COLO829 (cell line): ENCODE measurements around the gene PDZRN3.

Experiments
- DNase-seq: peaks from one replicate; pipeline ENCODE4 v3.0.0; 2012; ENCODE audit warnings: low spot score

Gene PDZRN3

DNA sequence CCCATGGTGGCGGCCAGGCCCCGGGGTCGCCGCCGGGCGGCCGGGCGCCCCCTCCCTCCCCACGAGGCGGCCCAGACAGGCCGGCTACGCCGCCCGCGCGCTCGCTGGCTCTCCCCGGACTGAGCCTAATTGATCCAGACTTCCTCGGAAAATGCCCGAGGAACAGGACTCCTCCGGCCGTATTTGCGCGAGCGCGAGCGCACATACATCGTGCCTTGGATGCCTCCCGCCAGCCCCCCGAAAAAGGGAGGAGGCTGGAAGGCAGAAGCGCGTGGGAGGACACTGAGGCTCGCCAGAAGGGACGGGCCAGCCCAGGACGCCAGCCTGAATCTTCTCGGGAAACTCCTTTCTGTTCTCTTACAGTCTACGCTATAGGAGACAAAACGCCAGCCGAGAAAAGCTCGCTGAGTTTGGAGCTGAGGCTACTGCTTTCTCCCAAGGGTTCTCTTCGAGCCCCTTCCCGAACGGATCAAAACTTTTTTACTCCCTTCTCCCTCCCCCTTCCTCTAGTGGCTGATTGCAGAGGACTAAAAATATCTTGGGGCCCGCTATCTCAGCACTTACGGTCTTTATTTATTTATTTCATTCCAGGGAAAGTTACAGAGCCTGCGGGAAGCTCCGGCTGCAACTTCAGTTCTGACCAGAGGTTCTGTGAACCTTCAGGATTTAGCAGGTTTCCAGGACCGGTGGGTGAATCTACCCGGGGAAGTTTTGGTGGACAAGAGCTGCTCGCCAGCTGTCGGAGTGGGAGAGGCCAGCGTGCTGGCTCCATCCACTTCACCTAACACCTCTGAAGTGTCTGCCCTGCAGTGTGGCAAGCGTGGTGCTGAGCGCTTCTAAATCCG, at the start of gene PDZRN3:
Gene PDZRN3 (minus strand): TSS at position 121 of the 845 bp plus-strand sequence.
- DNase-seq, result peak; percentile 60

DNA sequence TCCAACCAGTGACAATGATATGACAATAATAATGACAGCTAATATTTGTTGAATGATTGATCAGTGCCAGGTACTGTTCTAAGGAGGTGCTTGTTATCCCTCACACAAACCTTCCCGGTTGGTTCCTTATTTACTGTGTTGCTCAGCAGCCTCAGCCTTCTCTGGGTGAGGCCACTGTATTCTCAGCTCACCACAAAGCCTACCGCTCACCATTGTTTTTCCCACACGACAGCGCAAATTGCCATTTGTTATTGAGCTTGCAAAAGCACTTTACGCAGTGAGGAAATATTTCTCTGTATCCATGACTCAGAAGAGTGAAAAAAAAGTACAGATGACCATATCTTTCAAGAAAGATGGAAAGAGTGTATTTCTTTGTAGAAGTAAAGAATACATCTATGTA, 49.5 kb upstream of the PDZRN3 start:
- no peak for DNase-seq

DNA sequence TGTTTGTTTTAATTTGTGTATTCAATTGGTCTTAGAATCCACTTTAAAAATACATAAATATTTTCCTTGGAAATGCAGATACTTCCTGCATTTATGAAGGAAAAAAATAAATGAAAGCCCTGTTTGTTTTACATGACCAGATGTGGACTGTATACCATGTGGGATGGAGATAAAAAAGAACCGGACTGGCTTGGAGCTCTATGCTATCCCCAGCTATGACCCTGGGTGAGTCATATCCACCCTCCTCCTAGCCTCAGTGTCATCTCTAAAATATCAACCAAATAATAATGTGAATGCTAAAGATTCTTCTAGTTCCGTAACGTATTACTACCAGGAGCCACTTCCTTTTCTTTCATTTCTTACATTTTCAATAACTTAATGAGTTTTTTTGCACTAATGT, 44.5 kb upstream of the PDZRN3 start:
- DNase-seq, result peak; percentile 89

DNA sequence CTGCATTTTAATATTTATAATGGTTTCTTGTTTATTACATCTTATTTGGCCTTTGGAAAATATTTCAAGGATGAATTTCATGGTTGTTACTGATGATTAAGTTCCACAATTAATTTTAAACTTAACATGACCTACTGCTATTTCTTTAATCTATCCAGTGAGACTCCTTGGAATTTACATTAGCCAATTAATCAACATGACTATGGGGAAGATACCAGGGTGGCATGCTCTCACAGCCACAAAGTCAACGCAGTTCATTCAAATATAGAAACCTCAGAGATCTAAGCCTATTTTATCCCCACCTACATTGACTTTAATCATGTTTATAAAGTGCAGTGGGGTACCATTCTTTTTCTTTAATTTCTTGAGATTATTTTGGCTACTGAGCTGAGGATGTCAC, 43.6 kb upstream of the PDZRN3 start:
- no peak for DNase-seq

DNA sequence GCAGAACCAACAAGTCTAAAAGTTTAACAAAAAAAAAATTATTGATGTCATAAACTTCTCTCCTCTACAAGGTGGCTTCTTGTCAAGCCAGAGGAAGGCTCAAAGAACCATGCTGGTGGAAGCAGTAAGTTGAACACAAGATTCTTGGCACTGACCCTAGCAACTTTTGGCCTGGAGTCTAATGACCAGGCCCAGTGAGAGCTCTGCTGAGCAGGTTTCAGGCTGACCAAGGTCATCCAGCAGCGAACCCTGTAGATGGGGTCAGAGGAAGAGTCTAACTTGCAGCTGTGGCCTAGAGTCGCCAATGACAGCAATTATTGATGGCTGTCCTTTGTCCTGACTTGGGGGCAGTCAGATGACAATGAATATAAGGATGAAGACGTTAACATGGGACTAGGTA, 43.1 kb upstream of the PDZRN3 start:
- no peak for DNase-seq

DNA sequence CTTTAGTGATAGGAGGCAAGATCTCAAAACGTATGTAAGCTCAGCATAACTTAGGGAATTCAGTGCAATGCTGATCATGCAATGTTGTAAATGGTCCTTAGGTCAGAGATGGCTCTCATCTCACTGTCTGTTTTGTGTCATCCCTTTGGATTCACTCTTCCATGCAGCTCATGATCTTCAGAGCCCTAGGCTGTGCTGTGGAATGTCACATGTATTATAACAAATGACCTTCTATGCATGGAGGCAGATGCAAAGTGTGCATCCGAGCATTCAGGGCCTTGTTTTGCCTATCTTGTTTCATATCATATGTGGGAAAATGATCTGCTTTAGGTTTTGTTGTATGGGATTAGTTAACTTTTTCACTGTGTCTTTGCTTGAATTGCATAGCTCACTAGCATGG, 40.5 kb upstream of the PDZRN3 start:
- DNase-seq, result no peak

DNA sequence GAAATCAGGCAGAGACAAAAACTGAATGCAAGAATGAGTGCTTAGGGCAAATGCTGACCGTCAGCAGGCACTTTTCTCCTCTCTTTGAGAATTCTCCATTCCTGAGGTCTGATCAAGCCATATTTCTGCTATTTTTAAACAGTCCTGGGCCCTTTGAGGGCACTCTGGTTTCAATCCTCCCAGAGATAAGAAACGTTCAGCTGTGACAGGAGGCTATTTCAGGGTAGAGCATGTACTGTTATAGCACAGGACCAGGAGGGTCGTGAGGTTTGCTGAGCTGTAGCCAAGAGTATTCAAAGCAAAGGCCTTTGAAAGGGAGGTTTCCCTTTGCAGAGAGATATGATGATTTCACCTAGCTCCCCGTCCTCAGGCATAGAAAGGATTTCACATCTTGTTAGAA, 39.6 kb upstream of the PDZRN3 start:
- DNase-seq, result no peak

DNA sequence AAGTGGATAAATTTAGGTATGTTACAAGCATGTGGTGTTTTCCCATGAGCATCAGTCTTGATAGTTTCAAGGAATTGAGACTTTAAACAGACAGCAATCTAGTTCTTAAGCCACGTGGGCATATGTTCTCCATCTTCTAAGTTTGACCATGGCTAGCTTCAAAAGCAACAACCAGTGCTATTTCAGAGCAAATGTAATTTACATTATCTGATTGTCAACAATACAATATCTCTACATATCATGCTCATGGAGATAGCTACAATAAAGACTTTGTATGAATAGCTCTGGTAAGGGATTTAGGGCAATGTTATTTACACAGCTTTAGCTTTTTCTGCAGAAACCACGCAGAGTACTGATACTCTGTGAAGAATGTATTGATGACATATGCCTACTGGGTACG, 38.8 kb upstream of the PDZRN3 start:
- DNase-seq, result no peak

DNA sequence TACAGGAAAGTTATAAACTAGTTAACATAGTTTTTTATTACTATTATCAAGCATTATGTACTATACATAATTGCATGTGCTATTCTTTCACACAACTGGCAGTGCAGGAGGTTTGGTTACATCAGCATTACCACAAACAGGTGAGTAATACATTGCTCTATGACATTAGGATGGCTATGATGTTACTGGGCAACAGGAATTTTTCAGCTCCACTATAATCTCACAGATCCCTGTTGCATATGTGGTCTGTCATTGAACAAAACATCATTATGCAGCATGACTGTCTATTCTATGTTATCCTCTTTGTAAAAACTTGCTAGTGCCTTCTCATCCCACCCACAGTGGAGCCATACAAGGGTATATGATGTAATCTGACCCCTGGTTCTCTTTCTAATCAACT, 36.5 kb upstream of the PDZRN3 start:
- peak; percentile 35 for DNase-seq

DNA sequence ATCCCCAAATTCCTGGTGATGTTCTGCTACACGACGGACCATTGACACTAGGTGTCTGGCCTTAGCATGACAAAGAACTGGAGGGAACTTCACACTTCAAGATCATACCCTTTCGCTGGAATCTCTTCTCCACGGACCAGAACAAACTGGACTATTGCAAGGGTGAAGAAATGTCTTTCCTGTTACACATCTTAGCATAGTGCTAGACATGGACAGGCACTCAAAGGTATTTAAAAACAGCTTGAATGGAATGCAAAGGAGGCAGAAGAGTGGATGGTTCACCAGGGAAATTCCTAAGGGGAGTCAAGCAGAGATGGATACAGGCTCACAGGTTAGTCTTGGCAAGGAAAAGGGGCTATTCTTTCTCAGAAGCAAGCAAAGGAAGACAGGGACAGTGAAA, 33.5 kb upstream of the PDZRN3 start:
- DNase-seq, result no peak

DNA sequence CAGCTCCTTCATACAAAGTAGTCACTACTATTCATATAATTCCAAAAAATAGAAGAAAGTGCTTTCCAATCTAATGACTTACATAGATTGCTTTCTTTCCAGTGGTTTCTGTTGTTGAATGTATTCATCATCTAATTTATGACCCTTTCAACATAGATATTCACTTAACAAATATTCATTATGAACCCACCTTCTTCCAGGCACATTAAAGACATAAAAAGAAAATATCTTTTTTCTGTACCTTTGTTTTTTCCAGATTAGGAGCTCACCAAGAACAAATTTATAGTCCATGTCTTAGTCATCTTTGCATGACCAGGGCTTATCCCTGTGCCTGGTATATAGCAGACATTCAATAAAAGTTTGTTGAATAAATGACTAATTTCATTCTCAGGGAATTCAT, 32.4 kb upstream of the PDZRN3 start:
- no peak for DNase-seq

DNA sequence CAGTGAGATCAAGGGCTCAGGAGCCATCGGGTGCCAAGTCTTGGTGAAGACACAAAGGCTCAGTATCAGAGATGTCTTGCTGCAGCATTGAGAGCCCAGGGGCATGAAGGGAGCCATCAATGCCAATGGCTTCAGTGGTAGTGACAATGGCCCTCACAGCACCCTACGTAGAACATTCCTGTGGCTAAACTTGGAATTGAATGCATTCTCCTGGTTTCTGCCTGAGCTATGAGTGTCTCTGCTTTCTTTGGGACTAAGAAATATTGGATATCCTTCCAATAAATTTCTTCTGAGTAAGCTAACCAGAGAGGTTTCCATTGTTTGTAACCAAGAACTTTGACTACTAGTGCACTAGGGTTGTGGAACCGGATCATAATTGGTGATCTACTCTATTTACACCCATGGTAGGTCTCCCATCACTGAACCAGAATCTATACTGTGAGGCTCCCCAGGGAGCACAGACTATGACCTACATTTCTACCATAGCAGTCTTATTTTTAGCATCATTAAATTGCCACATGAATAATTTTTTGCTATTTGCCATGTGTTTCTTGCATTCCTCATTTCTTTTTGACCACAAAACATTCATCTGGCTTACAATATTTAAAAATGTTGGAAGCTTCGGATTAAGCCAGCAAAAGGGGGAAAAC, 31.6 kb upstream of the PDZRN3 start:
- DNase-seq, result no peak

DNA sequence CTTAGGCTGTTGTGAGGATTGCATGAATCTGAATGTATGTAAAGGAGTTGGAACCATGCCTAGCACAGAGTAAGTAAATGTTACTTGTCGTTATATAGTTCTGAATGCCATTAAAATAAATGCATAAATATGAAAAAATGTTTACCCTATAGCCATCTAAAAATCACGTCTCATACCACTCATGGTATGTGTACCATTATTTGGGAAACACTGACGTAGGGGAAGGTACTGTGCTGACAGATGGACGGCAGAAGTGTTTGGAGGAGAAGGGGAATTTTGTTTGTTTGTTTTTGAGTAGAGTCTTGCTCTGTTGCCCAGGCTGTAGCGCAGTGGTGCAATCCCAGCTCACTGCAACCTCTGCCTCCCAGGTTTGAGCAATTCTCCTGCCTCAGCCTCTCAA, 30.5 kb upstream of the PDZRN3 start:
- DNase-seq, result no peak

DNA sequence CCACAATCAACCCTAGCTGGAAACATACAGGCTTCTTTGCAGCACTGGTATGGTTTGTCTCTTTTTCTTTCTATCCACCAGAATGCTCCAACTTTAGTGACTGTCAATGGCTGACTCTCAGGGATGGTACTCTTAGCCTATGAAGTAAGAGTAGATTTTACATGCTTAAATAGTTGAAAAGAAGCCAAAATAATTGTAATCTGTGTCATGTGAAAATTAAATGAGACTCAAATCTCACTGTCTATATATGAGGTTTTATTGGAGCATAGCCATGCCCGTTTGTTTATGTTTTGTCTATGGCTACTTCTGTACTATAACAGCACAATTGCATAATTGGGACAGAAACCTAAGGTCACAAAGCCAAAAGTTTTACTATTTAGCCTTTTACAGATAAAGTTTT, 29.1 kb upstream of the PDZRN3 start:
- no peak for DNase-seq

DNA sequence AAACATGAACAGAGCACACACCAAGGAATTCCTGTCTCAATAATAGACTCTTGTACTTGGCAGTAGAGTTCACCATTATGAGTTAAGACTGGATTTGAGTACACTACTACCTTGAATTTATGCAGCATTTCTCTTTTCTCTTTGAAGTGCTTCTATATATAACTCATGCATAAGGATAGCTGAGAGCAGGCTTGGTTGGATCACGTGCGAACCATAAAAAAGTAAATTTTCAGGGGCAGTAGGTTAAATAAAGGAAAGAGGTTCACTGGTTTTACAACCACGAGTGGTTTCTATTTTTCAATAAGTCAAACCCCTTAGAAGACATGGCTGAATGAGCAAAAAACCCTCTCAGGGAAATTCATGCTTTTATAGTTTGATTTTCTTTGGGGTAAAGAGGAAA, 28.6 kb upstream of the PDZRN3 start:
- no peak for DNase-seq

DNA sequence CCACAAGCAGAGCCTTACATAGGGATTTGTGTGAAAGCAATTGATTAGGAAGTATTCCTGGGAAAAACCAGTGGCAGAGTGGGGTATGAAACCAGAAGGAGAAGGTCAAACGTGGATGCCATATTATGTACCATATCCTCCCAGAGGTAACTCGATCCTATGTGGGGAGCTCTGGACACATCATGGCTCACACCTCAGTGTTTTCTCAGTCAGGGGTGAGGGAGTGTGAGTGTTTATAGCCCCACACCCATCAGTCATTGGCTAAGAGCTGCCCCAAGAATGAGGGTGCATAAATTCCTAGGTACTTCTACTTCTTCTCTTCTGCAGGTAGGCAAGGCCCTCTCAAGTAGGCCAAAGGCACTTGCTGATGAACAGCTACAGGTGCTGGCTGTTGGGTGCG, 28.2 kb upstream of the PDZRN3 start:
- DNase-seq, result no peak

DNA sequence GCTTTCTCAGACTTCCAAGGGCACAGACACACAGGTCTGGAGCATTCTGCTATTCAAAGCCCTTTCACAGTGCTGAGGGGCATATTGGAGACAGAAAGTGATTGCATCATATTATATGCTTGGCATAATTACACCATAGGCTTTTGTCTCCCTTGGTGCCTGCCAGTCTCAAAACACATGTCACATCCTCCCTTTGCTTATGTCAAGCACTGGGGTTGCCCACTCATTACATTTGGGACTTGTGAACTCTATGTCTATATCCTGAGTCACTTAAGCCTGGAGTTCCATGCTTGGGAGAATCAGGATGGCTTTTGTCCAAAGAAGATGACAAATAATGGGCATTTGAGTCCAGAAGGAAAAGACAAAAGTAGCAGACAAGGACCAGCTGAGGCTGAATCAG, 12.3 kb upstream of the PDZRN3 start:
- peak; percentile 68 for DNase-seq

DNA sequence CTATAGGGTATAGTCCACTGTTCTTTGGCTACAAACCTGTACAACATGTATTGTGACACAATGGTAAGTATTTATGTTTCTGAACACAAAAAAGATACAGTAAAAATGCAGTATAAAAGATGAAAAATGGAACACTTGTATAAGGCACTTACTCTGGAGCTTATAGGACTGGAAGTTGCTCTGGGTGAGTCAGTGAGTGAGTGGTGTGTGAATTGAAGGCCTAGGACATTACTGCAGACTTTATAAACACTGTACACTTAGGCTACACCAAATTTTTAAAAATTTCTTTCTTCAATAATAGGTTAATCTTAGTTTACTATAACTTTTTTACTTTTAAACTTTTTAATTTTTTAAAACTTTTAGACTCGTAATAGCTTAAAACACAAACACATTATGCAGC, 10.5 kb upstream of the PDZRN3 start:
- DNase-seq, result no peak

DNA sequence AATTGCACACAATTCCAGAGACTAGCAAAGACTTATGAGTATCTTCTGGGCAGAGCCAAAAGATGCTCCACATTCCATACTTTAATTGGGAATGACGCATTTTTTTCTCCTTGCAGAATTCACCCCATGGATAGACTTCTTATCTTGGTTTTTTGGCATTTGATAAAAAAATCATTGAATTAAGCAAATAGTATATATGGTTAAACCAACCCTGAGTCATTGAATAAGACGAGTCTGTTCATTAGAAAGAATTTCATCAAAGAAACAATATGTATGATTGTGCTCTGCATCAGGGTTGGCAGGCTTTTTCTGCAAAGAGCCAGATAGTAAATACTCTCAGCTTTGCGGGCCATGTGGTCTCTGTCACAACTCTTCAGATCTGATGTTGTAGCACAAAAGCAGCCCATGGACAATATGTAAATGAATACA, 9.2 kb upstream of the PDZRN3 start:
- peak; percentile 71 for DNase-seq

DNA sequence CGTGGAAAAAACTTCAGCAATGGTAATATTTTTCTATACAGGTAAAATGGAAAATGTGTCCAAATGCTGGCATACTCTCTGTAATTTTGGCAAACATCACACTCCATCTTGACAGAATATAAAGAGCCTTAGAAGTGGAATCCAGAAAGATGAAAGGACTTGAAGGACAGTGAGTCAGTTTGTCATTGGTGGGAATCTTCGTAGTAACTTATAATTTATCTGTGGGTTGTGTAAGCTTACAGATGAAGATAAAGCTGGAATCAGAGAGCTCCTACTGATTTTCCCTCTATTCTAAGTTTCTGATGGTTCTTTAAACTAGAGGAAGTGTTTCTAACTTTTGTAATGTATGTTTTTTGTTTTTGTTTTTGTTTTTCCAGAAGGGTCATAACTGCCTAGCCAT, 8.7 kb upstream of the PDZRN3 start:
- DNase-seq, result no peak

DNA sequence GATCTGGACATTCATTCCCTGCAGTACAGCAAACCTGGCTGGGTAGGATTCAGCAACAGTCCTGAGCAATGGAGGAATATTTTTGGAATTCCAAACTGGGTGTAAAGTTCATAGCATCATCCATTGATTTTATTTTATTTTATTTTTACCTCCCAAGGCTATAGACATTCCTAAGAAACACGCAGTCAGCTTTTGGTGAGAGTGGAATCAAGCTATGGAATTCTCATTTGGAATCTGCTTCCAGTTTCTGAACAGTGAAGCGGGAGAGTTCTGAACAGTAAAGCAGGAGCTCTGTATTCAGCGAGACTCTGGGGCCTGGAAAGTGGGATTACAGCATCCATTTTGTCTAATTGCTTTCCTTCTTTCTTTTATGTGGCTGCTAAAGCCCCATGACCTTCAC, 1.4 kb upstream of the PDZRN3 start:
- DNase-seq, result no peak

DNA sequence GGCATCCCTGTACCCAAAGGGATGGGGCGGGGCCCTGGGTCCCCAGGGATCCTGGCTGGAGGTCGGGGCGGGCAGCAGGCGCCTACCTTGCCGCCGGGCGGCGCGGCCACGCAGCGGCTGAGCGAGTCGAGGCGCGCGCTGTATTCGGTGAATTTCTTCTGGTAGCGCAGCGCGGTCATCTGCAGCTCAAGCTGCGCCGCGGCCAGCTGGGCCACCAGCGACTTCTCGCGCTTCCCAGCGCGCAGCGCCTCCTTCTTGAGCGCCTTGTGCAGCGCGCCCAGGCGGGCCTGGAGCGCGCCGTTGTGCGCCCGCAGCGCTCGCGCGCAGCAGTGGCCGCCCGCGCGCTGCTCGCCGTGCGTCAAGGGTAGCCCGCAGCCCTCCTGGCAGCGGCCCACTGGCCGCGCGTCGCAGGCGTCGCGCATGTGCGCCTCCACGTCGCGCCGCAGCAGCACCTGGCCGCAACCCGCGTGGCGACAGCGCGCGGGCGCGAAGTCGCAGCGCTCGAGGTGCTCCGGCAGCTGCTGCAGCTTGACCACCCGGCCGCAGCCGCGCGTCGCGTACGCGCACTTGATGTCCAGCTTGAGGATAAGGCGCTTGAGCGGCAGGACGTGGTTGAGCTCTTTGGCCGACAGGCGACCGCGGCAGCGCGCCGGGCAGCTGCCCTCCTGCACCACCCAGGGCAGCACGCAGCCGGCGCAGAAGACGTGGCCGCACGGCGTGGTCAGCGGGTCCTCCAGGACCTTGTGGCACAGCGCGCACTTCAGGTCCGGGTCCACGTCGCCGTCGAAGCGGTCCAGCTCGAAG, 522 bp downstream of the PDZRN3 start:
- DNase-seq, result no peak

DNA sequence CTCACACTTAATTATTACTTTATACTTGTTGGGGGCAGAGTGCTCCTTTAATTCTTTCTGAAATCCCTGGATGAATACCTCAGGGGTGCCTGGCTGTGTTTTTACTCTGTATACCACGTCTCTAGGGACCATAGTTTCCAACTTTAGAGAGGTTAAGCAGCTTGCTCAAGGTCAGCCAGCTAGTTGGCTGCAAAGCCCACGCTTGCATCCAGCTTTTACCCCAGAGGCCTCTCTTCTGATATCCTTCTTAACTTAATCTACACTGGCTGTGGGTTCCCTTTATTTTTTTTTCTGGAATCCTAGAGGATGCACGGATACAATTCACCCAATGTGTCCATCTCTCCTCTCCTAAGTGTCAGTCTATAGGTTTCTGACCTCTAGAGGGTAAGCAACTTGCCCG, 1.4 kb downstream of the PDZRN3 start:
- DNase-seq, result no peak
